Measurements from ENCODE around the gene MARCHF4. TPM values are rescaled to one million over a fixed set of nuclear protein-coding genes. Genes with fewer than 3 reads are reported as not detected.

The MARCHF4 gene
- total and polyA plus RNA-seq, 2 experiments from 2014 or later = 0.45 to 1.1 TPM

- TF ChIP-seq ZNF462 (CRISPR knock-in tag; IDR thresholded peaks at IDR 0.05) = no peak
- TF ChIP-seq ZNF331 (CRISPR knock-in tag; IDR thresholded peaks at IDR 0.05; ENCODE audit: low read depth) = no peak
Observed at GRCh38 chr2:216369821-216370220, 2.5 kb downstream of the MARCHF4 start (continued).

- Histone ChIP-seq H3K4me3 (no peak overlapping the region), H3K36me3 (ENCODE audit: insufficient read depth) (no peaks in the 10 kb centered on the region), H3K4me2 (no peak overlapping the region), H3K27me3 (ENCODE audit: insufficient read depth) (peaks cover 25% of the 10 kb centered on the region), H3F3A (replicated peaks; ENCODE audit: low read depth) (no peaks in the 10 kb centered on the region), H3K27ac (ENCODE audit: low read depth) (no peak overlapping the region), H3K4me1 (ENCODE audit: insufficient read depth) (peaks cover 10% of the 10 kb centered on the region), H4K20me1 (replicated peaks; ENCODE audit: insufficient read depth) (no peaks in the 10 kb centered on the region), H3K9me2 (ENCODE audit: insufficient read depth) (0 out of 2 replicates have a peak, but pooled peaks cover 7% of the 10 kb centered on the region), H2AFZ (no peak overlapping the region), H3K79me2 (replicated peaks; ENCODE audit: insufficient read depth) (no peaks in the 10 kb centered on the region)
- Mint-ChIP-seq H3K4me3 (no peak overlapping the region), H3K27ac (no peak overlapping the region), H3K36me3 (ENCODE audit: low read depth) (no peaks in the 10 kb centered on the region; the same call in 2 of the 3 replicates), H3K4me1 (peaks cover 38% of the 10 kb centered on the region), H3K27me3 (ENCODE audit: insufficient read depth, low read depth, poor library complexity) (peaks cover 15% of the 10 kb centered on the region), H3K9me3 (no peaks in the 10 kb centered on the region)
- TF ChIP-seq REST (IDR thresholded peaks at IDR 0.05; ENCODE audit: unreplicated experiment) = peak; percentile 30
- no peak for TF ChIP-seq ZNF114 (CRISPR knock-in tag; IDR thresholded peaks at IDR 0.05)
- ATAC-seq (no peak), DNase-seq (ENCODE audit: low spot score) (no peak)
Observed at GRCh38 chr2:216366777-216367471, 5.4 kb downstream of the MARCHF4 start.
